ENCODE data around the gene PAXX. TPM values are rescaled to one million over a fixed set of nuclear protein-coding genes. Genes with fewer than 3 reads are reported as not detected.

The PAXX gene
- total RNA-seq, 2 experiments from 2014 or later: 60.5 to 61.8 TPM

GRCh38 chr9:136994888-136995230 lies 2.6 kb downstream of the PAXX start:
- ATAC-seq (no peak), DNase-seq (no peak)
- POLR2A ChIA-PET: interaction anchor here (1.3 kb wide), 1 partner anchor 10 kb away, joined by 5 read pairs; no protein-coding TSS in a partner anchor
- Mint-ChIP-seq H3K4me3 (no peak overlapping the region), H3K4me1 (ENCODE audit: low read depth) (peaks cover 42% of the 10 kb centered on the region), H3K9me3 (no peaks in the 10 kb centered on the region), H3K36me3 (ENCODE audit: low read depth) (peaks cover 6% of the 10 kb centered on the region), H3K27ac (no peak overlapping the region), H3K27me3 (peaks cover 5% of the 10 kb centered on the region)
- CTCF ChIA-PET: interaction anchor here (1.3 kb wide), 1 partner anchor 51 kb away, joined by 3 read pairs; no protein-coding TSS in a partner anchor
- no peak for TF ChIP-seq CTCF (IDR thresholded peaks at IDR 0.05)
- intact Hi-C loops (cut with micrococcal nuclease): no loop called here

GRCh38 chr9:136995362-136995761 lies 3.1 kb downstream of the PAXX start:
- no peak for DNase-seq
- no peak for TF ChIP-seq CTCF (IDR thresholded peaks at IDR 0.05)
- intact Hi-C loops (cut with micrococcal nuclease): no loop called here
- Mint-ChIP-seq H3K4me3 (no peak overlapping the region), H3K27ac (no peak overlapping the region), H3K36me3 (ENCODE audit: low read depth) (peaks cover 6% of the 10 kb centered on the region), H3K27me3 (peaks cover 5% of the 10 kb centered on the region), H3K4me1 (ENCODE audit: low read depth) (peaks cover 46% of the 10 kb centered on the region), H3K9me3 (no peaks in the 10 kb centered on the region)
- POLR2A ChIA-PET: interaction anchor here (0.6 kb wide), 1 partner anchor 1118 kb away, joined by 3 read pairs; no protein-coding TSS in a partner anchor
- no peak for ATAC-seq
- CTCF ChIA-PET: interaction anchor here (1.3 to 2.5 kb wide), 3 partner anchors 33 to 47 kb away, joined by 7 to 13 read pairs (median 11); partner anchors contain the start of gene ABCA2

GRCh38 chr9:136995772-136996311 lies 3.6 kb downstream of the PAXX start:
- TF ChIP-seq CTCF (IDR thresholded peaks at IDR 0.05): no peak
- peak overlapping the region; percentile 49 for H3K27ac Mint-ChIP-seq
- POLR2A ChIA-PET: interaction anchor here (0.6 to 0.7 kb wide), 2 partner anchors 9 to 1119 kb away, joined by 3 read pairs; no protein-coding TSS in a partner anchor
- DNase-seq: no peak
- CTCF ChIA-PET: interaction anchor here (1.3 to 2.5 kb wide), 3 partner anchors 33 to 48 kb away, joined by 7 to 13 read pairs (median 11); partner anchors contain the start of gene ABCA2
- intact Hi-C loops (cut with micrococcal nuclease): no loop called here
- H3K4me1 Mint-ChIP-seq (ENCODE audit: low read depth): peaks cover 51% of the 10 kb centered on the region
- peaks cover 6% of the 10 kb centered on the region for H3K36me3 Mint-ChIP-seq (ENCODE audit: low read depth)
- ATAC-seq: no peak
- H3K4me3 Mint-ChIP-seq: no peak overlapping the region
- no peaks in the 10 kb centered on the region for H3K9me3 Mint-ChIP-seq
- peaks cover 5% of the 10 kb centered on the region for H3K27me3 Mint-ChIP-seq

GRCh38 chr9:136996361-136997292 lies 4.4 kb downstream of the PAXX start, which contains the start of gene CLIC3:
TSS of gene CLIC3 (minus strand) at chr9:136996568. CDS start at chr9:136996543, 25 bp downstream.
- H3K27ac Mint-ChIP-seq: peak within 1 kb of the TSS; percentile 49
- DNase-seq (peak; percentile 66), ATAC-seq (no peak)
- no peak within 1 kb of the TSS for H3K4me3 Mint-ChIP-seq
- ChIA-PET POLR2A (interaction anchor here (0.7 to 2.3 kb wide), 2 partner anchors 8 to 95 kb away, joined by 3 to 5 read pairs; no protein-coding TSS in a partner anchor), CTCF (interaction anchor here (1.3 to 2.5 kb wide), 3 partner anchors 32 to 49 kb away, joined by 7 to 13 read pairs (median 11); partner anchors contain the start of gene ABCA2)
- no peak for TF ChIP-seq CTCF (IDR thresholded peaks at IDR 0.05)
- H3K27me3 Mint-ChIP-seq: peaks cover 5% of the 10 kb centered on the region
- H3K4me1 Mint-ChIP-seq (ENCODE audit: low read depth): peaks cover 47% of the 10 kb centered on the region
- peaks cover 6% of the 10 kb centered on the region for H3K36me3 Mint-ChIP-seq (ENCODE audit: low read depth)
- intact Hi-C loops (cut with micrococcal nuclease): no loop called here
- H3K9me3 Mint-ChIP-seq: no peaks in the 10 kb centered on the region
